ENCODE data around the gene YPEL2. TPM values are rescaled to one million over a fixed set of nuclear protein-coding genes. Genes with fewer than 3 reads are reported as not detected.

Gene YPEL2
- total RNA-seq, 1 donor from 2014 or later: 18.9 TPM

DNA sequence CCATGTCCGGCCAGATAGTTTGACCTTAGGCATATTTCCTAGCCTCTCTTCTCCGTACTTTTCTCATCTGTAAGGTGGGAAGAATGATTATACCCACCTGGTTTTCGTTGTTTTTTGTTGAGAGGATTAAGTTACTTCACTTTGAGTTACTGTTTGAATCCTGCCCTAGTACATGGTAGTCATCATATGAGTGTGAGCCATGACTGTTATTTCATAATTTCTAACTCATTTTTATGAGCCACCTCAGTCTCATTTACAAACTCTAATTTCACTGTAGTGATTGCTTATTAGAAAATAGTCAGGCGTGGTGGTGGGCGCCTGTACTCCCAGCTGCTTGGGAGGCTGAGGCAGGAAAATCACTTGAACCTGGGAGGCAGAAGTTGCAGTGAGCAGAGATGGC lies 45.1 kb downstream of the YPEL2 start:
- Mint-ChIP-seq H3K4me1 (ENCODE audit: unreplicated experiment) (peaks cover 88% of the 10 kb centered on the region), H3K9me3 (ENCODE audit: unreplicated experiment) (peaks cover 10% of the 10 kb centered on the region)

GRCh38 chr17:59377410-59377809 lies 46.0 kb downstream of the YPEL2 start:
- H3K27me3 Mint-ChIP-seq (ENCODE audit: unreplicated experiment): no peaks in the 10 kb centered on the region
- H3K4me3 Mint-ChIP-seq (ENCODE audit: unreplicated experiment): no peak overlapping the region
- peaks cover 88% of the 10 kb centered on the region for H3K4me1 Mint-ChIP-seq (ENCODE audit: unreplicated experiment)
- H3K27ac Mint-ChIP-seq (ENCODE audit: unreplicated experiment): peak overlapping the region; percentile 89
- H3K9me3 Mint-ChIP-seq (ENCODE audit: unreplicated experiment): peaks cover 10% of the 10 kb centered on the region
- peaks cover 10% of the 10 kb centered on the region for H3K36me3 Mint-ChIP-seq (ENCODE audit: unreplicated experiment)
- no peak for TF ChIP-seq CTCF (IDR thresholded peaks at IDR 0.05)
- no peak for DNase-seq (ENCODE audit: extremely low spot score, unreplicated experiment)

More for the DNA sequence above, 45.1 kb downstream of the YPEL2 start:
- TF ChIP-seq CTCF (IDR thresholded peaks at IDR 0.05): no peak
- no peak overlapping the region for H3K4me3 Mint-ChIP-seq (ENCODE audit: unreplicated experiment)
- no peaks in the 10 kb centered on the region for H3K27me3 Mint-ChIP-seq (ENCODE audit: unreplicated experiment)
- H3K36me3 Mint-ChIP-seq (ENCODE audit: unreplicated experiment): peaks cover 10% of the 10 kb centered on the region
- peak overlapping the region; percentile 35 for H3K27ac Mint-ChIP-seq (ENCODE audit: unreplicated experiment)
- DNase-seq (ENCODE audit: extremely low spot score, unreplicated experiment): no peak

GRCh38 chr17:59378675-59379074 lies 47.2 kb downstream of the YPEL2 start:
- no peaks in the 10 kb centered on the region for H3K27me3 Mint-ChIP-seq (ENCODE audit: unreplicated experiment)
- peak overlapping the region; percentile 89 for H3K27ac Mint-ChIP-seq (ENCODE audit: unreplicated experiment)
- TF ChIP-seq CTCF (IDR thresholded peaks at IDR 0.05): no peak
- no peak overlapping the region for H3K4me3 Mint-ChIP-seq (ENCODE audit: unreplicated experiment)
- DNase-seq (ENCODE audit: extremely low spot score, unreplicated experiment): no peak
- peaks cover 10% of the 10 kb centered on the region for H3K36me3 Mint-ChIP-seq (ENCODE audit: unreplicated experiment)
- peaks cover 75% of the 10 kb centered on the region for H3K4me1 Mint-ChIP-seq (ENCODE audit: unreplicated experiment)
- H3K9me3 Mint-ChIP-seq (ENCODE audit: unreplicated experiment): peaks cover 10% of the 10 kb centered on the region

DNA sequence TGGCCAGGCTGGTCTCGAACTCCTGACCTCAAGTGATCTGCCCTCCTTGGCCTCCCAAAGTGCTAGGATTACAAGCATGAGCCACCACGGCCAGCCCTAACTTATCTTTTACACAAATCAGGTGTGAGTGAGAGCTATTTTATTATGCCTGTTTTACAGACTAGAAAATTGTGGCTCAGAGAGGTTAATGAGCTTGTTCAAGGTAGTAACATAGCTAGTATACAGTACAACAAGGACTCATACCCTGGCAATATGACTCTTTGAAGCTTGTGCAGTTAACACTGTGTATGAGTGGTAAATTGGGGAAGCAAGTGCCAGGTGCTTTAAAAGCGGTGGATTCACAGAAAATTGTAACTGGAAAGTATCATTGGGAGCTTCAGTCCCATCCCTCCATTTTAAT lies 49.0 kb downstream of the YPEL2 start:
- no peak overlapping the region for H3K4me3 Mint-ChIP-seq (ENCODE audit: unreplicated experiment)
- H3K36me3 Mint-ChIP-seq (ENCODE audit: unreplicated experiment): peaks cover 10% of the 10 kb centered on the region
- no peak for DNase-seq (ENCODE audit: extremely low spot score, unreplicated experiment)
- H3K4me1 Mint-ChIP-seq (ENCODE audit: unreplicated experiment): peaks cover 58% of the 10 kb centered on the region
- no peaks in the 10 kb centered on the region for H3K27me3 Mint-ChIP-seq (ENCODE audit: unreplicated experiment)
- peaks cover 10% of the 10 kb centered on the region for H3K9me3 Mint-ChIP-seq (ENCODE audit: unreplicated experiment)
- no peak for TF ChIP-seq CTCF (IDR thresholded peaks at IDR 0.05)
- no peak overlapping the region for H3K27ac Mint-ChIP-seq (ENCODE audit: unreplicated experiment)

DNA sequence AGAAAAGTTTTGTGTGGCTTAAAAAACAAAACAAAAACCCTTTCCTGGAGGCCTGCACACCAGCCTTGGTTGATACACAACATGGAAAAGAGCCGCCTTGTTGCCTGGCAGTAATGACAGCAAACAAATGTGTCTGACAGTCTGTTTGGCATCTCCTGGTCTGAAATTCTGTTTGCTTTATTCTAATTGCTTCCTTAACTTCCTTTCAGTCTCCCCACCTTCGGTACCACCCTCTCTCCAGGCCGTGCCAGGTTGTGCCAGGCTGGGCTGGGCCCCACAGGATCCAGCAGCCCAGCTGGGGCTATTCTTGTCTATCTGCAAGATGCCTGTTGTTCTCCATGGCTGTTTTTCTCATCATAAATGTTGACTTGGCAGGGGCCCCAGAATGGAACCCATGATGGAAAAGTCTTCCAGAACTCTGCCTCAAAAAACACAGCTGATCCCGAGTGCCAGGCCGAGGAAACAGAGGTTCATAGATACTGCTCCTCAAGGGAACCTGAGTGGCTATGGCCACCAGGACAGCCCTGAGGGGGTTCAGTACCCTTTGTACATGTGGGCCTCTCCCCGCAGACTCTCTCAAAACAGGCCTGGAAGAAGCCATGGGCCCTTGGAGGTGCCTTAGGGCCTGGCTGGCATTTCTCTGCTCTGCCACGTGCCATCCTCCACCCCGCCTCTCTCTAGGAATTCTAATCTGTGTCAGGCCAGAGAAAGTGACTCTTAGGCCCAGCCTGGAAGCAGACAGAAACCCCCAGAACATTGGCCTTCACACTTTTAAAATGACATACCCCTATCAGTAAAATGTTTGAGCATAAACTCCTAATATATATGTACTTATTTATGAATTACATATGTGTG lies 50.5 kb downstream of the YPEL2 start:
- Mint-ChIP-seq H3K4me1 (ENCODE audit: unreplicated experiment) (peaks cover 46% of the 10 kb centered on the region), H3K4me3 (ENCODE audit: unreplicated experiment) (no peak overlapping the region), H3K27ac (ENCODE audit: unreplicated experiment) (peak overlapping the region; percentile 91), H3K36me3 (ENCODE audit: unreplicated experiment) (peaks cover 12% of the 10 kb centered on the region), H3K9me3 (ENCODE audit: unreplicated experiment) (peaks cover 10% of the 10 kb centered on the region), H3K27me3 (ENCODE audit: unreplicated experiment) (no peaks in the 10 kb centered on the region)
- no peak for TF ChIP-seq CTCF (IDR thresholded peaks at IDR 0.05)
- DNase-seq (ENCODE audit: extremely low spot score, unreplicated experiment): no peak
